GM12874 (cell line): Measurements from ENCODE around the gene GALNT10.

Experiments
- CTCF ChIP-seq: IDR thresholded peaks from 2 replicates; pipeline ENCODE4 v1.5.1; 2011; ENCODE audit warnings: low read depth, mild to moderate bottlenecking, control low read depth, low read length, moderate library complexity; ENCODE audit not compliant: insufficient read depth

GALNT10 gene

GRCh38 chr5:154291917-154292316 is 101.4 kb downstream of the GALNT10 start:
- no peak for TF ChIP-seq CTCF

GRCh38 chr5:154293219-154293618 is 102.7 kb downstream of the GALNT10 start:
- TF ChIP-seq CTCF = no peak

GRCh38 chr5:154295551-154295950 is 105.0 kb downstream of the GALNT10 start:
- TF ChIP-seq CTCF = no peak

- TF ChIP-seq CTCF = no peak
Observed at GRCh38 chr5:154296525-154297159, 106.1 kb downstream of the GALNT10 start.

GRCh38 chr5:154298065-154298464 is 107.5 kb downstream of the GALNT10 start:
- TF ChIP-seq CTCF = no peak

- no peak for TF ChIP-seq CTCF
Observed at GRCh38 chr5:154300207-154300883, 109.8 kb downstream of the GALNT10 start.

GRCh38 chr5:154301726-154302125 is 111.2 kb downstream of the GALNT10 start:
- TF ChIP-seq CTCF = no peak
